Measurements from ENCODE around the gene PIGN.

The PIGN gene

GRCh38 chr18:62085756-62086155 lies 101.1 kb downstream of the PIGN start:
- Histone ChIP-seq H3K27me3 (ENCODE audit: low read depth, low read length) (no peaks in the 10 kb centered on the region), H4K20me1 (ENCODE audit: insufficient read depth, low read length) (no peaks in the 10 kb centered on the region)
- no peak for TF ChIP-seq EZH2phosphoT487 (IDR thresholded peaks at IDR 0.05; ENCODE audit: low read depth)
- TF ChIP-seq, protein P1, sequence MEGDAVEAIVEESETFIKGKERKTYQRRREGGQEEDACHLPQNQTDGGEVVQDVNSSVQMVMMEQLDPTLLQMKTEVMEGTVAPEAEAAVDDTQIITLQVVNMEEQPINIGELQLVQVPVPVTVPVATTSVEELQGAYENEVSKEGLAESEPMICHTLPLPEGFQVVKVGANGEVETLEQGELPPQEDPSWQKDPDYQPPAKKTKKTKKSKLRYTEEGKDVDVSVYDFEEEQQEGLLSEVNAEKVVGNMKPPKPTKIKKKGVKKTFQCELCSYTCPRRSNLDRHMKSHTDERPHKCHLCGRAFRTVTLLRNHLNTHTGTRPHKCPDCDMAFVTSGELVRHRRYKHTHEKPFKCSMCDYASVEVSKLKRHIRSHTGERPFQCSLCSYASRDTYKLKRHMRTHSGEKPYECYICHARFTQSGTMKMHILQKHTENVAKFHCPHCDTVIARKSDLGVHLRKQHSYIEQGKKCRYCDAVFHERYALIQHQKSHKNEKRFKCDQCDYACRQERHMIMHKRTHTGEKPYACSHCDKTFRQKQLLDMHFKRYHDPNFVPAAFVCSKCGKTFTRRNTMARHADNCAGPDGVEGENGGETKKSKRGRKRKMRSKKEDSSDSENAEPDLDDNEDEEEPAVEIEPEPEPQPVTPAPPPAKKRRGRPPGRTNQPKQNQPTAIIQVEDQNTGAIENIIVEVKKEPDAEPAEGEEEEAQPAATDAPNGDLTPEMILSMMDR (IDR thresholded peaks at IDR 0.05; ENCODE audit: low read depth, low read length): no peak

GRCh38 chr18:62081761-62082294 lies 105.0 kb downstream of the PIGN start:
- TF ChIP-seq, protein P1 (IDR thresholded peaks at IDR 0.05; ENCODE audit: low read depth, low read length): no peak
- no peak for TF ChIP-seq EZH2phosphoT487 (IDR thresholded peaks at IDR 0.05; ENCODE audit: low read depth)
- Histone ChIP-seq H2AFZ (ENCODE audit: low read depth, low read length) (no peak overlapping the region), H3K79me2 (ENCODE audit: low read length) (no peaks in the 10 kb centered on the region), H3K27ac (ENCODE audit: low read length) (no peak overlapping the region), H3K4me1 (ENCODE audit: low read length) (no peaks in the 10 kb centered on the region), H4K20me1 (ENCODE audit: insufficient read depth, low read length) (no peaks in the 10 kb centered on the region), H3K9ac (ENCODE audit: low read length) (no peak overlapping the region), H3K4me3 (ENCODE audit: low read length) (no peak overlapping the region), H3K4me2 (ENCODE audit: low read length) (no peak overlapping the region), H3K36me3 (replicated peaks; ENCODE audit: low read depth, low read length) (no peaks in the 10 kb centered on the region), H3K27me3 (ENCODE audit: low read depth, low read length) (no peaks in the 10 kb centered on the region), H3K9me3 (ENCODE audit: insufficient read depth, low read length) (no peaks in the 10 kb centered on the region)

More at GRCh38 chr18:62085756-62086155, 101.1 kb downstream of the PIGN start:
- no peaks in the 10 kb centered on the region for H3K9me3 ChIP-seq (ENCODE audit: insufficient read depth, low read length)
- H3K27ac ChIP-seq (ENCODE audit: low read length): no peak overlapping the region
- H3K4me2 ChIP-seq (ENCODE audit: low read length): no peak overlapping the region
- H3K36me3 ChIP-seq (replicated peaks; ENCODE audit: low read depth, low read length): no peaks in the 10 kb centered on the region
- no peak overlapping the region for H2AFZ ChIP-seq (ENCODE audit: low read depth, low read length)
- H3K9ac ChIP-seq (ENCODE audit: low read length): no peak overlapping the region
- no peaks in the 10 kb centered on the region for H3K4me1 ChIP-seq (ENCODE audit: low read length)
- no peaks in the 10 kb centered on the region for H3K79me2 ChIP-seq (ENCODE audit: low read length)
- H3K4me3 ChIP-seq (ENCODE audit: low read length): no peak overlapping the region

DNA sequence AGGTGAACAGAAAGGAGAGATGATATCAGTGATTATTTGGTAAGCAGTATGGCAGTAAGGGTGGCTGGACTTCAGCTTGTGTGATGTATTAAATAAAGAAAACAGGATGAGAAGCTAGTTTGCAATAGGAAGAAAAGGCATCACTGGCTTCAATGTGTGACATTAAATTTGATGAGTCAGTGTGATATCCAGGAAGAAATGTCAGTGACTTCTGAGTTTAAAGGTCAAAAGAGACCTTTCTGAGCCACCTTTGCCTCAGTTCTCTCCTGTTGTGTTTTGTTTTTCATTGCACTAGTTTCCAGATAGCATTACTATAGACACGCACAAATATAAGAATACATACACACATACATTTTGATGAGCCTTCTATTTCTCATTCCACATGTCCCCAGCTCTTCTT lies 105.6 kb downstream of the PIGN start:
- no peaks in the 10 kb centered on the region for H3K9me3 ChIP-seq (ENCODE audit: insufficient read depth, low read length)
- no peaks in the 10 kb centered on the region for H3K4me1 ChIP-seq (ENCODE audit: low read length)
- TF ChIP-seq EZH2phosphoT487 (IDR thresholded peaks at IDR 0.05; ENCODE audit: low read depth): no peak
- TF ChIP-seq, protein P1 (IDR thresholded peaks at IDR 0.05; ENCODE audit: low read depth, low read length): no peak
- no peak overlapping the region for H3K9ac ChIP-seq (ENCODE audit: low read length)
- no peaks in the 10 kb centered on the region for H3K79me2 ChIP-seq (ENCODE audit: low read length)
- no peaks in the 10 kb centered on the region for H4K20me1 ChIP-seq (ENCODE audit: insufficient read depth, low read length)
- no peaks in the 10 kb centered on the region for H3K27me3 ChIP-seq (ENCODE audit: low read depth, low read length)
- no peak overlapping the region for H2AFZ ChIP-seq (ENCODE audit: low read depth, low read length)
- H3K4me2 ChIP-seq (ENCODE audit: low read length): no peak overlapping the region
- H3K27ac ChIP-seq (ENCODE audit: low read length): no peak overlapping the region
- H3K4me3 ChIP-seq (ENCODE audit: low read length): no peak overlapping the region
- no peaks in the 10 kb centered on the region for H3K36me3 ChIP-seq (replicated peaks; ENCODE audit: low read depth, low read length)

DNA sequence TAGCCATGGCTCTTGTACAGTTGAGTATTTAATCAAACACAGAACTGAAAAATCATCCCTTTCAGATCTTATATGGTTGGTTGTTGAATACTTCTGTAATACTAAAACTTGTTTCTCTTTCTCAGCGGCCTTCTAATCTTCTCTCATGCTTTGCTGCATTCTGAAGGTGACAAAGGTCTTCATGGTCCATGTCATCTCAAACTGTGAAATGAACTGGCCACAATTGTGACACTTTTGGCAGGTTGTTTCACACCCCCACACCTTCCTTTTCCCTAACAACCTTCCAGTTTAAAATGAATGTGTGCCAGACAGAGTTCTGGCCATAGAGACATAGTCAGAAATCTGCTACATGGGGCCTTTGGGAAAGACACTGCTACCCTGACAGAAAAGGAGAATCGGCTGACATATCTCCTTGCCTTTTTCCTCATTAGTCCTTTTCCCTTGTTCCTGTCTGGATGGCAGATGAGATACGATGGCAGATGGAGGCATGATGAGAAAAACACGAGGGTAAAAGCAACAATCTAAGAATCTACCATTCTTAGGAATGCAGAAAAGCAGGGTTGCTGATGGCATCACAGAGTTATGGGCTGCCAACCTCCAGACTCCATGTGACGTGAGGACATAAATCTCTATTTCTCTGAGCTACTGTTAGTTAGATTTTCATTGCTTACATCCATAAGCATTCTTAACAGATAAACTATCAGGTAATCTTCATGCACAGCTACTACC lies 106.5 kb downstream of the PIGN start:
- H3K4me2 ChIP-seq (ENCODE audit: low read length): no peak overlapping the region
- H3K27ac ChIP-seq (ENCODE audit: low read length): no peak overlapping the region
- no peak overlapping the region for H2AFZ ChIP-seq (ENCODE audit: low read depth, low read length)
- no peak overlapping the region for H3K9ac ChIP-seq (ENCODE audit: low read length)
- H3K9me3 ChIP-seq (ENCODE audit: insufficient read depth, low read length): no peaks in the 10 kb centered on the region
- no peaks in the 10 kb centered on the region for H3K27me3 ChIP-seq (ENCODE audit: low read depth, low read length)
- H4K20me1 ChIP-seq (ENCODE audit: insufficient read depth, low read length): no peaks in the 10 kb centered on the region
- H3K4me1 ChIP-seq (ENCODE audit: low read length): no peaks in the 10 kb centered on the region
- H3K4me3 ChIP-seq (ENCODE audit: low read length): no peak overlapping the region
- TF ChIP-seq, protein P1 (IDR thresholded peaks at IDR 0.05; ENCODE audit: low read depth, low read length): no peak
- no peak for TF ChIP-seq EZH2phosphoT487 (IDR thresholded peaks at IDR 0.05; ENCODE audit: low read depth)
- H3K79me2 ChIP-seq (ENCODE audit: low read length): no peaks in the 10 kb centered on the region
- H3K36me3 ChIP-seq (replicated peaks; ENCODE audit: low read depth, low read length): no peaks in the 10 kb centered on the region
